SH-SY5Y (cell line): ENCODE results near the gene RNF214.

ENCODE experiments used
- GATA2 ChIP-seq: IDR thresholded peaks from 2 replicates; pipeline ENCODE4 v1.6.1; 2011; ENCODE audit warnings: mild to moderate bottlenecking, low read depth, low read length
- GATA3 ChIP-seq: IDR thresholded peaks from 2 replicates; pipeline ENCODE4 v1.6.1; 2011; ENCODE audit warnings: low read depth, mild to moderate bottlenecking, low read length, moderate library complexity

GRCh38 chr11:117256573-117256972, 24.1 kb downstream of the RNF214 start:
- TF ChIP-seq GATA2 (no peak), GATA3 (no peak)
